Coronary artery (tissue), 2 donors: Measurements from ENCODE around the gene GRIA1.

ENCODE experiments used
- DNase-seq: peaks from one replicate; pipeline ENCODE4 v3.0.0-alpha.2; 2017; ENCODE audit warnings: low spot score
- H3K27ac ChIP-seq, 2 donors: fragments of 200-600 bp; sonication (generic); one replicate each; pipeline ENCODE4 v1.5.1; 2016 to 2019
- H3K4me3 ChIP-seq: fragments of 200-600 bp; sonication (generic); 2 replicates; pipeline ENCODE4 v1.5.1; 2016; ENCODE audit warnings: mild to moderate bottlenecking, moderate library complexity
- CTCF ChIP-seq: fragments of 200-600 bp; sonication (generic); IDR thresholded peaks from one replicate; pipeline ENCODE4 v1.5.1; 2019; ENCODE audit warnings: antibody characterized with exemption

Gene GRIA1

GRCh38 chr5:153636670-153637451, 146.4 kb downstream of the GRIA1 start:
- Histone ChIP-seq H3K27ac (no peak overlapping the region), H3K4me3 (no peak overlapping the region)
- no peak for TF ChIP-seq CTCF
- no peak for DNase-seq

- no peak for DNase-seq
- no peak overlapping the region for H3K27ac ChIP-seq
- H3K4me3 ChIP-seq: no peak overlapping the region
- no peak for TF ChIP-seq CTCF
Measured at GRCh38 chr5:153640293-153640692, 149.8 kb downstream of the GRIA1 start.

DNA sequence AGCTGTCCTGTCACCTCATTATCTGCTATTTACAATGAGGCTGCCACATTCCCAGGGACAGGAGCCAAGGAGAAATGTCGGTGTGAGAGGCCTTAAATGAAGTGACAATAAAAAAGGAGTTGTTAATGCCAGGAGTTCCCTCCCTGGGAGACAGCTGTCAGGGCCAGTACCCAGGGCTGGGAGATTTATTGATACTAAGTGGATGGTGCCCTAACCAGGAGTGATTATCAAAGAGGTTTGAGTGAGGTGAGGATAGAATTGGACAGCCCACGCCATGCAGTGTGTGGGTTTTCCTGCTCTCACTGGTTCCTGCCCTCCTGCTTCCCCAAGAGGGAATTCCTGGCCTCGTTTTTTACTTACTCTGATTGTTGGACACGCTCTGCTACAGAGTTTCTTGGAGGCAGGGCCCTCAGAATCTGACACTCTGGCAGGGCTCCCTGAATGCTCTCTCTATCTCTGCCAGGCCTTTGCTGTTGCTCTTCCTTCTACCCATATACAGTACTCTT, 150.8 kb downstream of the GRIA1 start:
- TF ChIP-seq CTCF: no peak
- H3K4me3 ChIP-seq: no peak overlapping the region
- no peak overlapping the region for H3K27ac ChIP-seq
- no peak for DNase-seq

DNA sequence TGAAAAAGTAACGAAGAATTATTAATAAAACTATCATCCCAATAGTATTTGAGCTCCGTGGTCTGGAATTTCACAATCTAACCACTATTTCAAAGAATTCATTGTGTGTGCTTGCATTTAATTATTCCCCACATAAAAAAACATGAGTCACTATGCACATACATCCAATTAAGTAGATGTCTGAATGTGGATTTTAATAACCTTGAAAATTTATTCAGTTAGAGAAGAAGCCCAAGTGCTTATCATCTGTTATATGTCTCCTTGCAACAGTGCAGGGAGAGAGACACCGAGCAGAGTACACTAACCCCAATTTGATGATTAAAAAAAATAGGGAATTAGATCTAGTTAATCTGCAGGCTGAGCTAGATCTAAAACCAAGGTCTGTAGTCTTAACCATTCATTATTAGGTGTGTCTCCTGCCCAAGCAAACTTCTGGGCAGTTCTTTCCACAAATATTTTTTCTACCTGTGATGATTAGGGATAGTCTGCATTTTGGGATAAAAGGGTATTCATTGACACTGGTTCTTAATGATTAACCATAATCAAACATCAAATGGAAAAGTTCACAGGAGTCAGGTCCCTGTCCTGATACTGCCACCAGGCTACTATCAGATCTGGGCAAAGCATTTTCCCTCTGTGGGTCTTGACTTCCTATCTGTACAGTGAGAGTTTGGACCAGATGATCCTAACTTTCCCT, 164.2 kb downstream of the GRIA1 start:
- no peak for TF ChIP-seq CTCF

DNA sequence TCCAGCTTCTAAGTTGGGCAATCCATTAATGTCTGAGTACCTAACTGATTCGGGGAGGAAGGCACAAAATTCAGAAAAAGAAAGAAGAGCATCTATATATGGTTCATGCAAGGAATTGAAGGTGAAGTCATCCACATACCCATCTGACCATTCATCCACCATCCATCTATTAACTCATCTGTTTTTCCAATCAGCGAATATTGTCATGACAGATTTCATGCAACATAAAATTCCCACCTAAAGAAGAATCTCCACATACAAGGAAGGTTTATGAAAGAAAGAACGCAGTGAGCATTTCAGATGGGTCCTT, 164.7 kb downstream of the GRIA1 start:
- H3K4me3 ChIP-seq: no peak overlapping the region
- no peak overlapping the region for H3K27ac ChIP-seq
- no peak for TF ChIP-seq CTCF
- no peak for DNase-seq

More for the DNA sequence above, 164.2 kb downstream of the GRIA1 start:
- H3K4me3 ChIP-seq: no peak overlapping the region
- H3K27ac ChIP-seq: no peak overlapping the region
- no peak for DNase-seq

- no peak overlapping the region for H3K4me3 ChIP-seq
- no peak for DNase-seq
Measured at GRCh38 chr5:153658149-153658548, 167.7 kb downstream of the GRIA1 start.

More at GRCh38 chr5:153658149-153658548, 167.7 kb downstream of the GRIA1 start:
- no peak overlapping the region for H3K27ac ChIP-seq
- no peak for TF ChIP-seq CTCF
